Measurements from ENCODE around the gene DMXL2.

Gene DMXL2

DNA sequence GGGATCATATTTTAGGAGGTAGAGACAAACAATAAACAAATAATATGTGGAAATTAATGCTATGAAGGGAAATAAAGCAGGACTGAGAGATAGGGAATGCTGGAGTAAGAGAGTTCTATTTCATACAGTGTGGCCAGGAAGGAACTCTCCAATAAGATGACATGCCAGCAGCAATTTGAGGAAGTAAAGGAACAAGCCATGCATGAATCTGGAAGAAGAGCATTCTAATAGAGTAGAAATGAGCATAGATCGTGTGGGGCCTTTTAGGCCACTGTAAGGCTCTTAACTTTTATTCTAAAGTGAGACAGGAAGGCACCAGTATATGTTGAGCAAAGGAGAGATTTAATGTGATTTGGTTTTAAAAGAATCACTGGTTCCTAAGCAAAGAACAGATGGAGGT lies 126.3 kb downstream of the DMXL2 start:
- no peak overlapping the region for H3K27ac ChIP-seq

DNA sequence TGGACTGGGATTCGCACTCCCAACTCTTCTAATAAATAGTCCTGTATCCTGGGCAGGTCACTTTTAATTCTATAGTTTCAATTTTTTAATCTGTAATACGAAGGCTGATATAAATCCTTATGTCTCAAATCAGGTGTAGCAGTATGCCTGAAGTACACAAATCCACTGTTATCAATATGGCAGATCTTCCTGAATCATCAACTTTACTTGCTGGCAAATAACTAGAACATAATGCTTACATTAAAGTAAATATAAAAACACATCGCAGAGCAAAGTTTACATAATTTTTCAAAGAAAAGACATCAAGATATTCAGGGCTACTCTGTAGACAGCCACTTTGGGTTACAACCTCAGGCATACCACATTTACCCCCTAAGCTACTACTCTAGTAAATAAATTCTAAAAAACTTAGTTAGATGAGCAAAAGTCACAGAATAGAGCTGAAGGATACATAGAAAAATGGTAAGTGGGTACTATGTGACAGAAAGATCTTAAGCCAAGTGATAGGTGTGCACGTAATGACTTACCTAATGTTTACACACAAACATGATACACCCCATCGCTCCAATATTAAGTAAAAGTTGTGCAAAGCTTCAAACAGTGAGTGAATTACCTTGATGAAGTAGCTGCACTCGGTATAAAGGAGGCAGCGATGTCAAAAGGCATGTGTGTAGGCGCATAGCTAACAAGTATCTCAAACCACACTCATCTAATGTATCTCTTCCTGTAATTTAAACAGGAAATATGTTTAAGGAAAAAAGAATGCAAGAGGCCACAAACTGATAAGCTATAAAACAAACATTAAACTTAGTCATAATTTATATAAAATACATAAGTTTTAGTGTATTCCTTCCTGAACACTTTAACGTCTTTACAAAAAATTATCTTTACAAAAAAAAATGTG lies 127.9 kb downstream of the DMXL2 start:
- TF ChIP-seq CTCF (conservative IDR thresholded peaks at IDR 0.05) = no peak
- H3K27ac ChIP-seq = peak overlapping the region; percentile 50

More for the DNA sequence above, 126.3 kb downstream of the DMXL2 start:
- no peak for TF ChIP-seq CTCF (conservative IDR thresholded peaks at IDR 0.05)

DNA sequence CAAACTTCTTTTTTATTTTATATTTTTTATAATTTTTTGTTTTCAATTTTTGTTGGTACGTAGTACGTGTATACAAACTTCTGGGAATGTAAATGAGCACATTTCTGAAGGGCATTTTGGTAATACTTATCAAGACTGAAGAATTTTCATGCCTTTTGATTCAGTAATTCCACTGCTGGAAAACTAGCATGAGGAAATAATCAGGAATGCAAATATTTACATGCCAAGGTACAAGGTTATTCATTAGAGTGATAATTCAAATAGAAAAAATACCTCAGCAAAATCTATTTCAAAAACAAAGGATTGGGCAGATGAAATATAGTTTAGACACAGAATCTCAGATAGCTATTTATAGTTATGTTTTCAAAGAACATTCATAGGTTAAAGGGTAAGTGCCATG lies 128.7 kb downstream of the DMXL2 start:
- TF ChIP-seq CTCF (conservative IDR thresholded peaks at IDR 0.05) = no peak
- H3K27ac ChIP-seq = peak overlapping the region; percentile 50

DNA sequence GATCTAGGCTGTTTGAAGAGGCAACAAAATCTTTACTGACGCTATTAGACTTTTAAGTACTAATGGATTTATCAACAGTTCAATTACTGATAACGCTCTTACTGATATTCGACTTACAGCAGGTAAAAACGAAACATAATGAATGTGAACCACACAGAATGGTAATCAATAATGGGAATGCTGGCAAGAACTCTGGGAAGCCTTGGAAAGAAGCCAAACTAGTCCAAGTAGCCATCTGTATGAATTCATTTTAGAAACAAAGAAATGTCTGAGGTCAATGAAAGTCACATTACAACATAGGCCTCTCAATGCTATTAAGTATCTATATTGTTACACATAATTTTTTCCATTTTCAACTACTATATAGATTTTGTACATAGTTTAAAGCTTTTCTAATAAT lies 130.0 kb downstream of the DMXL2 start:
- no peak for TF ChIP-seq CTCF (conservative IDR thresholded peaks at IDR 0.05)

GRCh38 chr15:51491941-51492340 lies 130.6 kb downstream of the DMXL2 start:
- no peak for TF ChIP-seq CTCF (conservative IDR thresholded peaks at IDR 0.05)

More for the DNA sequence above, 130.0 kb downstream of the DMXL2 start:
- H3K27ac ChIP-seq = no peak overlapping the region

GRCh38 chr15:51484781-51485180 lies 137.8 kb downstream of the DMXL2 start:
- no peak for TF ChIP-seq CTCF (conservative IDR thresholded peaks at IDR 0.05)
- no peak overlapping the region for H3K27ac ChIP-seq

More at GRCh38 chr15:51491941-51492340, 130.6 kb downstream of the DMXL2 start:
- no peak overlapping the region for H3K27ac ChIP-seq

DNA sequence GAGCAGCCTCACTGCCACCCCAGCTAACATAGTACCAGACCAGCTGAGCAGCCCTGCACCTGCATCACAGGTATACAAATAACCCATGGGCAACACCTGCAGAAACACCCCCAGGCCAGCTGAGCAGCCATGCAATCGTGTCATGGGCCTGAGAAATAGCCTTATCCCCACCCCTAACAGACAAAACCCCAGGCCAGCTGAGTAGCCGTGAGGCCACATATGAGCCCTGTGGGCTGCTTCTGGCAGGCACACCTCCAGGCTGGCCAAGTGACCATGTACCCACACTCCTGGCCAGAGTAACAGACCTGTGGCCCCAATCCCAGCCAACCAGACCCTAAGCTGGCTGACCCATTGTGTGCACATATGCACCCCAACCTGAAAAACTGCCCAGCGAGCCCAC lies 138.6 kb downstream of the DMXL2 start:
- no peak for TF ChIP-seq CTCF (conservative IDR thresholded peaks at IDR 0.05)
- H3K27ac ChIP-seq = no peak overlapping the region

All from VCaP (cell line).